ENCODE results near the gene SLC2A9. TPM values are rescaled to one million over a fixed set of nuclear protein-coding genes. Genes with fewer than 3 reads are reported as not detected.
"Not testable (repeated sequence)": the region's sequence is repeated elsewhere in the genome, so short reads cannot be mapped to it uniquely, and the experiment has no call there.

SLC2A9 gene
- total RNA-seq, 1 experiment from 2014 or later = not detected

DNA sequence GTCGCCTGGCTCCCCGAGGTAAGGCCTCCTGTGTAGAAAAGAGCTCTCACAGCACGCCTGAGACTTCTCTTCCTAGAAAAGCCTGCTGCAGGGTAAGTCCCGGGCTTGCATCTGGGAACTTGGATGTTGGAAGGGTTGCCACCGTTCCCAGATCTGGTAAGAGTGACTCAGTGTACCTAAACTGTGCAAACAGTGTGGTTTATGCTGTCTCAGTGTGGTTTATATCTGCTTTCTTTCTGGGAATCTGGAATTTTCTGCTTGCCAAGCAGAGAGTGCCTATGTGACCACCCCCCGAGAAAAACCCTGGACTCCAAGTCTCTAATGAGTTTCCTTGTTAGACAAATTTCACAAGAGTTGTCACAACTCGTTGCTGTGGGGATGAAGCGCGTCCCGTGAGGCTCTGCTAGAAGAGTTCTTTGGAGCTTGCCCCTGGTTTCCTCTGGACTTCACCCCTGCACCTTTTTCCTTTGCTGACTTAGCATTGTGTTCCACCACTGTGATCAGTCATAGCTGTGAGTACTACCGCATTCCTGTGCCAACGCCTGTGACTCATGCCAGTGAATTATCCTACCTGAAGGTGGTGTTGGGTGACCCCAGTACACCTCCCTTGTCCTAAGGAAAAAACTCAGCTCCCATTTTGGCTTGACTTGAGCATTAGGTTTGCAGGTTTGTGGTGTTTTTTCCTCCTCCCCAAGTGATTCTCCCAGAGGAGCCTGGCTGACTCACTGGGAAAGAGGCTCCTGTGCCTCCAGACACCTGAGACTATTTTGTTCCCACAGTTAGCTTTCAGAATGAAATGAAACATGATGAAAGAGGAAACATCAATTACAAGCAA is 14.5 kb downstream of the SLC2A9 start:
- DNase-seq (ENCODE audit: low spot score) = no peak
- in situ Hi-C loops (cut with HindIII; ENCODE audit: low sequenced_read_pairs) = no loop called here

DNA sequence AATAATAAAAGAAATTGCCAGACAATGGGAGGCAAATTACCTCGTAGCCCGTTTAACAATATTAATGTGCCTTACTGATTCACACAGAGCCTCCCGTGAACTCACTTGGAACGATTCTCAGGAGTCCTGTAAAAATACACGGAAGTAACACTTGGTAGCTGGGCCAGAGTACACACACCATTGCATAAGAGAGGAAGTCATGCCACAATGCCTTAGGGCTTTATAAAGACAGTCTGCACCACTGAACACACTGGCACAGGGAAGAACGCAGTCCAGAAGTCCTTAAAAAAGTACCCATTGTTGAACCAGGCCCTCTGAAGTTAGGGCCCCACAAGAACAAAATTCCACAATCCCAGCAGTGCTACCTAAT is 15.1 kb downstream of the SLC2A9 start:
- in situ Hi-C loops (cut with HindIII; ENCODE audit: low sequenced_read_pairs) = no loop called here

DNA sequence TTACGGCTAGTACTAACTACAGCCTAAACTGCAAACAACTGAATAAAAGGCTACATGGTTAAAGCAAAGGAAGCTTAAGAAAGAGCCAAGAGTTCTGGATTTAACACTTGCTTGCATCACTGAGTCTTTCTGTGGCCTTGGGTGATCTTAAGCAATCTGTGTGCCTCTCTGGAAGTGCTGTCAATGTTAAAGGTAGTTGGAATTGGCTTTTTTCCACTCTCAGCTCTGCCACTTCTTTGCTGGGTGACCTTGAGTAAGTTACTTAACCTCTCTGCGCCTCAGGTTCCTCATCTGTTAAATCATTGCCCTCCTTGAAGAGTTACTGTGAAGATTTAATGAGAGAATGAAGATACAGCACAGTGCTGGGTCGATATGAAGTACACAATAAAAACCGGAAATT is 15.7 kb downstream of the SLC2A9 start:
- no peak for DNase-seq (ENCODE audit: low spot score)
- in situ Hi-C loops (cut with HindIII; ENCODE audit: low sequenced_read_pairs) = no loop called here

More for the DNA sequence above, 15.1 kb downstream of the SLC2A9 start:
- no peak for DNase-seq (ENCODE audit: low spot score)

DNA sequence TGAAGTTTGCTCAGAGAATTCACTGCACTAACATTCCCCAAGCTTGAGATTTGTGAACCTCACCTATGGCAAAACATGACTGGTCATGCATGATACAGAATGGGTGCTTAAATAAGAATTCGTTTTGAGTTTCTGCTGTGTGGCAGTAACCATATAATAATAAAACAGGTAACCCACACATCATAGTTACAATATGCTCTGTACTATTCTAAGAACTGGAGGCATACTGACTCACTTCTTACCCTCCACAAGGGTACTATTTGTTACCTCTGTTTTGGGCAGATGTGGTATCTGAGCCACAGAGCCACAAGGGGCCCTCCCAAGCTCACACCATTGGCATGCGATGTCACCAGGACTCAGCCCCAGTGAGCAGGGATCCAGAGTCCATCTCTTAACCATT is 17.6 kb downstream of the SLC2A9 start:
- in situ Hi-C loops (cut with HindIII; ENCODE audit: low sequenced_read_pairs) = no loop called here
- DNase-seq (ENCODE audit: low spot score) = no peak

DNA sequence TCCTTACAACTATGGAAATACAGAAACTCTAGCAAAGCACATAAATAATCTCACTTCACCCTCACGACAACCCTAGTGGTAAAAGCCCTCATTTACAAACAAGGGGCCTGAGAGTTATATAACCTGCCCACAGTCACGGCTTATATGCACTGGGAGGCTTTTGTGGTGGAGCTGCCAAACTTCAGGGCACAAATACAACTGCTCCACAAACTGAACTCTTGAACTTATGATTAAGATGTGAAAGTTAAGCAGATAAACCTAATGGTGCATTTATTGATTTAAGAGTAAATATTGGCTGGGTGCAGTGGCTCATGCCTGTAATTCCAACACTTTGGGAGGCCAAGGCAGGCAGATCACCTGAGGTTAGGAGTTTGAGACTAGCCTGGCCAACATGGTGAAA is 19.0 kb downstream of the SLC2A9 start:
- no peak for DNase-seq (ENCODE audit: low spot score)
- in situ Hi-C loops (cut with HindIII; ENCODE audit: low sequenced_read_pairs) = no loop called here

DNA sequence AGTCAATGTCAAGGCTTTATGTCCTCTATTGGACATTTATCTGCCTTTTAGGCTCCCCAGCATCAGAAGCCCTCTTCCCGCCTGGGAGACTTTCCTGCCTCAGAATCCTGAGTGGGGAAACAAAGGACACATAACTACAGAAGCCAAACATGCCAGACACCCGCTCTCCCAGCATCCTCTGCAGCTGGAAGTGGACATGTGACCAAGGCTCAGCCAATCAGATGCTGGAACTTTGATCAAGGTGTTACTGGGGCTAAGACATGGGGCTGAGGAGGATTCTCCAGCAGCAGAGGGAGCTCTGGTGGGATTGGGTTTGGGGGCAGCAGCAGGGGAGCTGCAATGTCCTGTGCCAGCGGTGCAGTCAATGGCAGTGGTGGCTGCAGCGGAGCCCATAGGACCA is 19.5 kb downstream of the SLC2A9 start:
- in situ Hi-C loops (cut with HindIII; ENCODE audit: low sequenced_read_pairs) = no loop called here
- no peak for DNase-seq (ENCODE audit: low spot score)

DNA sequence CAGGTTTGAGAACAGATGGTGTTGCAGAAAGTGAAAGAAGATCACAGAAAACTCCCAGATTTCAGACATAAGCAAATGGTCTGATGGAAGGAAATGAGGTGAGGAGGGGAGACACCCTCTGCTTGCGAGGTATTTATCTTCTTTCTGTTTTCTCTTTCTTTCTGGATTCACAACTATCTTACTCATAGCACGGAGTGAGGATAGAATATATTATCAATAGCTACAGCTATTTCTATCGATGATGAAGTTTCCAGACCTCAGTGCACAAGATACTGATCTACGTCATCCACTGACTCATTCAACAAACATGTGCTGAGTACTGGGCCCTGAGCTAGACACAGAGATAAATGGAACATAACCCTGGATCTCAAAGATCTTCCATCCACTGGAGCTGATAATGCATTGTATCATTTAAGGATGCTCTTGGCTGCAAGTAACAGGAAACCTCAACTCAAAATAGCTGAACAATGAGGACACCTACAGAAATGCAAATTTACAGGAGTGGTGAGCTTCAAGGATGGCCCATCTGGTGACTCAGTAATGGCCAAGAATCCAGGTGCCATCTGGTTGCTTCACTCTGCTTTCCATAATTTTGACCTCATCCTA is 21.2 kb downstream of the SLC2A9 start:
- DNase-seq (ENCODE audit: low spot score) = no peak
- in situ Hi-C loops (cut with HindIII; ENCODE audit: low sequenced_read_pairs) = no loop called here

DNA sequence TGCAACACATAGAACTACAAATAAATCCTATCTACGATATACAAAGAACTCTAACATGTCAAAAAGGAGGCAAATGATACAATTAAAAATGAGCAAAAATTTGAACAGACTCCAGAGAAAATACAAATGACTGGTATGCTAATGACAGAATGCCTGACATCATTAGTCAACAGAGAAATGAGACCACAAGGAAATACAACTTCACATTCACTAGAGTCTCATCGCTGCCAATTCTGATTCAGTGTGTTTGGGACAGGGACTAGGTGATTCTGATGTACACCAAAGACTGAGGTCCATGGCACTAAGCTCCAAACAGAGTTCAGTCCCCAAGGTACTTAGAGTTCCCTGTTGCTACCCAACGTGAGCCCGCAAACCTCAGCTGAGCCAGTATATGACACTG is 23.4 kb downstream of the SLC2A9 start:
- in situ Hi-C loops (cut with HindIII; ENCODE audit: low sequenced_read_pairs) = no loop called here
- DNase-seq (ENCODE audit: low spot score) = no peak

DNA sequence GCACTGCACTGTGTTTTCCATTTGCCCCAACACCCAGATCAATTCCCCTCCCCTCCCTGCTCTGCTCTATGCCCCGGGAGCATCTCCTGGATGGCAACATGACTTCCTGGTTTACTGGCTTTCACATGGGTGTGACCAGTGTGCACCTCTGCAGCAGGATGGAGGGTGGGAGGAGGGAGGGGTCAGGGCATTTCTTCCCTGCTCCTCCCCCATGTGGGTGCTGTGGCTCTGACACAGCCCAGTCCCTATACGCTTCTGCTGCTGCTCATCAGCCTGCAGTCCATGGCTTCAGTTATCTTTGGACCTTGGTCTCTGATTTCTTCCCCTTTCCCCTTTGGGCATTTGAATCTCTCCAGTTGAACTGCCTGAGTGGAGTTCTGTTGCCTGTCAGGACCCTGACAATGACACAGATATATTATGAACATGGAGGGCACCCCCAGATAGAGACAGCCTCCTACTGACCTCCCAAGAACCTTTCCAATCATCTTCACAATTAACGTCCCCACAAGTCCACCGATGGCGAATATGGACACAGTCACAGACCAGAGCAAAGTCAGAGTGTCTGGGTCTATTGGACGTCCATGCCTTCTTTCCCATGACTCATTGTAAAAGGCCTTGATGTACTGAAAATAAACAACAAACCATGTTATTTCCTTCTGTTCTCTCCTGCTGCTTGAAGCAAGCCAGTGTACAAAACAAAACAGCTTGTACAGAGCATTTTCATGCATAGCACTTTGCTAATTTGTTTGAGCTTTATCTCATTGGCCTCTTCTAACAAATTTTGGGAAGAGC is 24.8 kb downstream of the SLC2A9 start:
- DNase-seq (ENCODE audit: low spot score) = no peak
- in situ Hi-C loops (cut with HindIII; ENCODE audit: low sequenced_read_pairs) = no loop called here

DNA sequence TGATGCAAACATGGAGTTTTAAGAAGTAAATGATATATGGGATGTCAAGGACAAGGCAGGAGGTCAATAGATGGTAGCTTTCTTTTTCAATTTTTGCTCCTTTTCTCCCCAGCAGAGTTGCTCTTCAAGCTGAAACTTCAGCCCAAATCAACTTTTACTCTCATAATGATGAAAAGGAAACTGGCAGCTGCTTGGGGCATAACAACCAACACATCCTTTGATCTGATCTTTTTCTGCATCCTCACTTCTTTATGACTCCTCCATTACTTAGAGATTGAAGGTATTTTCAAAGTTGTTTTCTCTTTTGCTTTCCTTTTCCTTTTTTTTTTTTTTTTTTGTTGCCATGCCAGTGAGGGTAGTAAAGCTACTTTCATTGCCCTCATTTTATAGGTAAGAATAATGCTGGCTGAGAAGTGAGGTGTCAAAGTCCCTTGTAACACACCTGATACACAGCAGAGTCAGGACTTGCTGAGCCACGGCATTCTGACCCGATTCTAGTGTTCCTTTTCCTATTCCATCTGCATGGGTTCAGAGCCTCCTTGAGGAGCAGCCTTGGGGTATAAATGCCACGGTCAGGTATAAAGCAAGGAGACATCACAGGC is 26.9 kb downstream of the SLC2A9 start:
- in situ Hi-C loops (cut with HindIII; ENCODE audit: low sequenced_read_pairs) = no loop called here
- no peak for DNase-seq (ENCODE audit: low spot score)

DNA sequence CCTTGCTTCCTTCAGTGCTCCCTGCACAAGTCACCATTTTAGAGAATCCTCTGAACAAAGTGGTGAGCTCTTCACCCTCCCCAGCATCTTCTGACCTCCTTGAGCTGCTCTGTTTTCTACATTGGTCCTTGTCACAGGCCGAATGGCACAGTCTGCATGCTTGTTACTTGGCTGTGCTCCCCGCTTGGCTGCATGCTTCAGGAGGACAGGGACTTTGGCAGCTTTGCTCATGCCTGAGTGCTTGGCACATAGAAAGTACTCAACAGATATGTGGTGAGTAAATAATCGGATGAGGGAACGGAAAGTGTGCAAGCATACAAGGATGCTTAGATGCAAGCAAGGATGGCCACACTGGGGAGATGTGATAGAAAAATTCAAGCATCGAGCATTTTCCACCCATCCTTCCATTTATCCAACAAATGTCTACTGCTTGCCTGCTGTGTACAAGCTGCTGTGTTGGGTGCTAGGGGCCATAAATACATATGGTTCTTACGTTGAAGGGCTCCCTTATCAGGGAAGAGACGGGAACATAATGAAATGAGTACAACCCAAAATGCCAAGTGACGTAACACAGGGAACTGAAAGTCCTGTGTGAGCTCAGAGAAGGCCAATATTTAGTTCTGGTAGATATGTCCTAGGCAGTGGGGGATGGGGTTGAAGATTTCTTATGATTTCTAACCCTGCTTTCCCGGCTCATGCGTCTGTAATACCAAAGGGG is 31.2 kb downstream of the SLC2A9 start:
- in situ Hi-C loops (cut with HindIII; ENCODE audit: low sequenced_read_pairs) = no loop called here
- DNase-seq (ENCODE audit: low spot score) = no peak

DNA sequence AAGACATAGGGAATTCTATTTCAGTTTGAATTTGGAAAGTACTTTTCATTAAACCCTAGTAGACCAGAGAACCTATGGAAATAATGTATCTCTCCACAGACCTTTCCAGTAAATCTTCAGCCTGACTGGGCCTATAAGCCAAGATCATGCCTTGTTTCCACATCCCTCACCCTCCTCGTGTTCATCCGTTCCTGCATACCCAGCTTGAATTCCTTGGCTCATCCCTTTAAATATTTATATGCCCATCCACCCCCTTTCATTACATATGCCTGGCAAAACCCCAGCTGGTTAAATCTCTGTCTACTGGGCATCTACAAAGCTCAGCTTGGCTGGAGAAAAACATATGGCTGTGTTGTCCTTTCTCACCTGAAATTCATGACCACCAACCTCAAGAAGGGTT is 32.4 kb downstream of the SLC2A9 start:
- in situ Hi-C loops (cut with HindIII; ENCODE audit: low sequenced_read_pairs) = no loop called here
- DNase-seq (ENCODE audit: low spot score) = no peak

DNA sequence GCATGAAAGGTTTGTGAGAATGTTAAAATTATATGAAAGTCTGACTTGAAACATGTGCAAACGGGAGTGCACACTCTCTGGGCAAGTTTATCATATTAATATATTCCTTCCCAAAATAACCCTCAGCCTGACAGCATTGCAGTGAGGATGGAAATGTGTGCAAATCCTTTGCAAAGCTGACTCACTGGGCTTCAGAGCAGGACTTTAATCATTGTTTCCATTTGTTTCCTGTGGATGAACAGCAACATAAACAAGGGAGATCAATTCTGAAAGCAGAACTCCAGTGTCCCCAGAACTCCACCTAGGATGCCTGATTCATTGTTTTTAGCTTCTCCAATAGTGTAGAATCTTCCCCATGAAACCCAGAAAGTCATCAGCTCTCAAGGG is 32.9 kb downstream of the SLC2A9 start:
- no peak for DNase-seq (ENCODE audit: low spot score)
- in situ Hi-C loops (cut with HindIII; ENCODE audit: low sequenced_read_pairs) = no loop called here

DNA sequence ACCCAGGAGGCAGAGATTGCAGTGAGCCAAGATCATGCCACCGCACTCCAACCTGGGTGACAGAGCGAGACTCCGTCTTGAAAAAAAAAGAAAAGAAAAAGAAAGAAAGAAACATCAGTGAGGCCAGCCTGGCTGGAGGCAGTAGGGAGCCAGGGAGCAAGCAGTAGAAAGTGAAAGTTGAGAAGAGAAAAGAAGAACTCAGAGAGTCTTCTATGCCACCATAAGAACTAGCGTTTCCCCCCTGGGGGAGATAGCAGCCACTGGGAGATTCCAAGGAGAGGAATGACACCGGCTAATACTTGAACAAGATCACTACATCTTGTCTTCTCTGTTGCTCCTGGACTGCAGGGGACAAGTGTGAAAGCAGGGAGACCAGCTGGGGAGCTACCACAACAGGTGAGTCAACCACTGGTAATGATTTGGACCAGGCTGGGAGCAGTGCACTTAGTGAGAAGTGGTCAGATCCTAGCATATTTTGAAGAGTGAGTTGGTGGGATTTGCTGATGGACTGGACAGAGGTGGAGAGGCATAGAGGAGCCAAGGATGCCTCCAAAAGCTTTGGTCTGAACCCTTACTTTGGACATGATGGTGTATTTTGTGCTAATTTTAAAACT is 33.4 kb downstream of the SLC2A9 start:
- DNase-seq (ENCODE audit: low spot score) = no peak
- in situ Hi-C loops (cut with HindIII; ENCODE audit: low sequenced_read_pairs) = no loop called here

DNA sequence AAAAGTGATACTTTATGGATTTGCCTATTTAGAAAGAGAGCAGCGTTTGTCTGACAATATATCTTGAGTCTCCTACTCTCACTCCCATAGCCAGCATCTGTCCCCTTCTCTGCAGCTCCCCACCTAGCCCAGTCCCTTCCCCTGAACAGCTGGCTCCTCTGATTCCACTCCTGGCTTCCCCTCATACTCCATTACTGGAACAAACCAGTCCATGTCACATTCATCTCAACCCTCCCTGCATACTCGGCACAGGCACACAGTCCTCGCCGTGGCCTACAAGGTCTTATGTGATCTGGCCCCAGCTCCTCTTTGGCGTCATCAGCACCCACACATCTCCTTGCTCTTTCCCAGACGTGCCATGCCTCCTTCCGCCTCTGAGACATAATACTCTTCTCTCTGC is 36.7 kb downstream of the SLC2A9 start:
- no peak for DNase-seq (ENCODE audit: low spot score)
- in situ Hi-C loops (cut with HindIII; ENCODE audit: low sequenced_read_pairs) = no loop called here

DNA sequence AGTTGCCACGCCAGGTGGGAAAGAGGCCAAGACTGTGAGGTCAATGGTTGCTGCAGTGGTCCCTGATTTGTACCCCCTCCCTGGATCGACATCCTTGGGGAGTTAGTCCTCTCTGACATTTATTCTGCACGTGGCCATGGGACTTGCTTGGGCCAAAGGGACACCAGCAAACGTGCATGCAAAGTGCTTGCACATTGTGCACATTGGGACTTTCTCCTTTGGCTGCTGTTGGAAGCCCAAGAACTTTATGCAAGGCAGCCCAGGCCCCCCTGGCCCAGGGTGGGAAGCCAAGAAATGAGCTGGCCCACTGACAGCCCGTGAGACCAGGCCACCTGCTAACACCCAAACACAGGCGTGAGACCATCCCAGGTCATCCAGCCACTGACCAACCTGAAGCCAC is 38.1 kb downstream of the SLC2A9 start:
- in situ Hi-C loops (cut with HindIII; ENCODE audit: low sequenced_read_pairs) = no loop called here

DNA sequence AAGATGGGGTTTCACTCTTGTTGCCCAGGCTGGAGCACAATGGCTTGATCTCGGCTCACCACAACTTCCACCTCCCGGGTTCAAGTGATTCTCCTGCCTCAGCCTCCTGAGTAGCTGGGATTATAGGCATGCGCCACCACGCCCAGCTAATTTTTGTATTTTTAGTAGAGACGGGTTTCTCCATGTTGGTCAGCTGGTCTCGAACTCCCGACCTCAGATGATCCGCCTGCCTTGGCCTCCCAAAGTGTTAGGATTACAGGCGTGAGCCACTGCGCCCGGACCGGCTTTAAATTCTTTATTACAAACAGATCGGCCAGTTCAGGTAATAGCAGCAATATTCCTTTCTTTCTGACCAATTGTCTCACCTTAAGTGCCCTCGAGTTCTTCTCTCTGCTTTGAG is 39.4 kb downstream of the SLC2A9 start:
- DNase-seq (ENCODE audit: low spot score); in situ Hi-C loops (cut with HindIII; ENCODE audit: low sequenced_read_pairs): not testable (repeated sequence)

More for the DNA sequence above, 38.1 kb downstream of the SLC2A9 start:
- DNase-seq (ENCODE audit: low spot score) = no peak

DNA sequence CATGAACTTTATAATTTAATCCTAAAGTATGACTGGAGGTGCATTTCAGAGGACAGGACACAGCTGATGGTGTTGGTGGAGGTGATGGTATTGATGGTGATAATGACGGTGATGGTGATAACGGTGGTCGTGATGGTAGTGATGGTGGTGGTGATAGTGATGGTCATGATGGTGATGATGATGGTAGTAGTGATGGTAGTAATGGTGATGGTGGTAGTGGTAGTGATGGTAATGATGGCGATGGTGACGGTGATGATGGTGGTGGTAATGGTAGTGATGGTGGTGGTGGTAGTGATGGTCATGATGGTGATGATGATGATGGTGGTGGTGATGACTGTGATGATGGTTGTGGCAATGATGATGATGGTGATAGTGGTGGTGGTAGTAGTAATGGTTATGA is 40.4 kb downstream of the SLC2A9 start:
- DNase-seq (ENCODE audit: low spot score) = no peak
- in situ Hi-C loops (cut with HindIII; ENCODE audit: low sequenced_read_pairs) = no loop called here

Data from G401 (cell line).